CD4-positive, alpha-beta T cell treated with Interleukin-21 for 1 hour (primary cell): ENCODE data around the gene SP4.

Experiments
- DNase-seq: peaks from one replicate; pipeline ENCODE4 v3.0.0-alpha.2; 2020

SP4 gene

DNA sequence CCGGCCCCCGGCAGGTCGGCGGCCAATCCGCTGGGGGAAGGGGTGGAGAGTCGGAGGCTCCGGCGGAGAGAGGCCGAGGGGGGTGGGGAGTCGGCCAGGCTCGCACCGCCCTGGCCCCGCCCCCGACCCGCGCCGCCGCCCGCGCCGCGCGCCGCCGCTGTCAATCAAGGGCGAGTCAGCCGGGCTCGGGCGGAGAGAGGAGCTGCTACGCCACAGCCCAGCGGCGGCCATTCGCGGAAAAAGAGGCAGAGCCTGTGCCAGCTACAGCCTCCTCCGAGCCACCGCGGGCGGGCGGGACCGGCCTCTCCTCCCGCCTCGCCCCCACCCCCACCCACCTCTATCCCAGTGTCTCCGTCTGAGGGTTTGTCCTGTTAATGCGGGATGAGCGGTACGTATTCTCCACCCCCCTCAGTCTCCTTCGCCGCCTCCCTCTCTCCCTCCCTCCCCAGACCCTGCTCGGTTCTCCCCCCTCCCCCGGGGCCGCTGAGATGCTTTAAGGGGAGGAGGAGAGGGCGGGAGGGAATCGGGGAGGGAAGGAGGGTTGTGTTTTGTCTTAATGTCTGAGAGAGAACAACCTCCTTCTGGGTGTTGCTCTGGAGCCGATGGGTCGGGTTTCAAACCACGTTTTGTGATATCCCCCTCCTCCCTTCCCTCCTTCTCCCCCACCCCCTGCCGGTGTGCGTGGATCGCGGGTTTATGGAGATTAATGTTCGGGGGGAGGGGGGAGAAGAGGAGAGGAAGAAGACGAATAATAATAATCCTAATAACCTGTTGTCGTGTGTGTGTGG, at the start of gene SP4:
Gene SP4 (plus strand): TSS at position 213 of the 788 bp plus-strand sequence. CDS start 169 bp downstream, at position 382.
- peak; percentile 96 for DNase-seq

DNA sequence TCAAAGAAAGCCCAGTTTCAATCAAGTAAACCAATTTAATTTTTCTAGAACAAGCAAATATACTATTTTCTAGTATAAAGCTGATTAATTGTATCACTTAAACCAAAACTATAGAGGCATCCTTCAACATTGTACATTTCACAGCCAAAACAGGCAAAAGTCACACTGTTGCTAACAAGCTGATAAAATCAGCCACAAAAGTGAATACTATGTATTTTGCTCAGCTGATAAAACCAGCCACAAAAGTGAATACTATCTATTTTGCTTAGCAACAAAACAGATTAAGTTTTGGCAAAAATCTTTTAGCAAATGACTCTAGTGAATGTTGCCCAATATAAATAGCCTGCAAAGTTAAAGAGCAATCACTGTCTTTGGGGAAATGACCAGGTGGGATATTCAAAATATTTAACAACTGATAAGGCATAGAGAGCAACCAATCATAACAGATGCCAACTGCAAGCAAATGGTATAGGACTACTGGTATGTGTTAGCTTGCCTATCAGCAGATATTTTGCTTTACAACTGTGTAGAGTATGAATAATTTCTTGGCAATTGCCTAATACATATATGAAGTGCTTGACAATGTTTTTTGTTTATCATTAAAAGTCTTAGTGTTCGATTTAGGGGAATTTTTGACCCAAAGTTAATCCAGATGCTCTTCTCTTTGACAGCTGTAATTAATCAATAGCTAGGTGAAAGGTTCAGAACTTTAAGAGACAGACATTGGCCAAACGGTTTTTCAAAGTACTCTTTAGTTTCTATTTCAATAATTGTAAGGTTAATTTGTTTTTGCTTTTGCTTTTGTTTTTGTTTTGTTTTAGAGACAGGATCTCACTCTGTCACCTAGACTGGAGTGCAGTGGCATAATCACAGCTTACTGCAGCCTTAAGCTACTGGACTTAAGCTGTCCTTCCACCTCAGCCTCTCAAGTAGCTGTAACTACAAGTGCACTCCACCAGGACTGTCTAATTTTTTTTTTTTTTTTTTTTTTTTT, 44.4 kb upstream of the SP4 start:
- peak; percentile 39 for DNase-seq

GRCh38 chr7:21393937-21394336, 33.9 kb upstream of the SP4 start:
- no peak for DNase-seq

GRCh38 chr7:21401944-21402343, 25.9 kb upstream of the SP4 start:
- DNase-seq = no peak

- DNase-seq = no peak
These were observed 19.9 kb upstream of the SP4 start for GRCh38 chr7:21407796-21408480.

GRCh38 chr7:21408481-21408820, 19.4 kb upstream of the SP4 start:
- DNase-seq = no peak

DNA sequence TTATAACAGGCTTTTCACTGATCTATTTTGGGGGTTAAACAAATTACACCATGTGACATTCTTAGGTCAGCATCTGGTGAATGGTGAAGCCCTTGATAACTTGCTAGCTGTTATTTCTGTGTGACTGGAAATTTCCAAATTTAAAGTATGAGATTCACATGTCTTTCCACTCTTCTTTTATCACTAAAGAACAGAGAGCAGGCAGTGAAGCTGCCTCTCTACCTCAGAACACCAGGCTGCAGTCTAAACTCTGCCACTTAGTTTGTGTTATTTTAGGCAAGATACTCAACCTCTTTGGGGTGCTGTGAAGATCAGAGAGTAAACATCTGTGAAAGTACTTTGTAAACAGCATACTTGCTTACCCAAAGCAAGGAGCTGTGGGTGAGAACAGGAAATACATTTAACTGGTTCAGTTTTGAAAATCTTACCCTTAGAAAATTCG, 15.5 kb upstream of the SP4 start:
- DNase-seq = peak; percentile 38

- no peak for DNase-seq
These were observed 14.9 kb upstream of the SP4 start for GRCh38 chr7:21412957-21413356.

DNA sequence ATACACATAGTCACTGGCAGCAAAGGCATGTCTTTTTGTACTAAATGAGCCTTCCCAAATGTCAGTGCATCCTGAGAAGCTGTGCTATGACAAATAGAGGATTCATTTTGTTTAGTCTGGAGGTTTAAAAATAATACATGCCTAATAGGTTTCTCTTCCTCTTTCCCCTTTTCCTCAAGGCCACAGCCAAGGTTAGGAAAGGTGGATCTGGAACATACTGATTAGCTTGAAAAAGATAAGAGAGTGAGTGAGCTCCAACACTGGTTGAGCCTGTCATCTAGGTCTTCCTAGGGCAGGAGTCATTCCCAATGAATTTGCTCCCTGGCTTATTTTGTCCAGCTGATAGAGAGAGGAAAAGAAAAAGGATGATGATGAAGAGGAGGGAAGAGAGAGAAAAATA, 14.4 kb upstream of the SP4 start:
- DNase-seq = no peak

DNA sequence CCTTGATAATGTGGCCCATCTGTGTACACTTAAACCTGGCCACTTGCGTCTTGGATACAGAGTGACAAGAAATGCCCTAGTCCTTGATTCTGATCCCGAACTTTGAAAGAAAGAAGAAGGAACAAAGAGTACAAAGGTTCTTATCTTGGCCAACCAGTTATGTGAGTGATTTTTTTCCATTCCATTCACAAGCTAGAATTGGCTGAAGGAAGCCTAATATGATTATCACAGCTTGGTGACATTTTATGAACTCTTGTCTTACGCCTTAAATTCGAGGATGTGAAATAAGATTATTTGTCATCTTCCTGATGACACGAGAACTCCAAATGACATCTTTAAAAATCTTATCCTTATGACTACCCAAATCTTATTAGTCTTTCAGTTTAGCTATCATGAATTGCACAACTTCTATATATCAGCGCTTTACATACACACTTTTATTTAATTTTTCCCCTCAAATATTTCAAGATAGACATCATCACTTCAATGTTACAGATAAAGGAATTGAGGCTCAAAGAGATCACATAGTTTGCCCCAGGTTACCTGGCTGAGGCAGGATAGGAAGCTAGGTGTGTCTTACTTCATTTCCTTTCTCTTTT, 13.0 kb upstream of the SP4 start:
- DNase-seq = no peak

DNA sequence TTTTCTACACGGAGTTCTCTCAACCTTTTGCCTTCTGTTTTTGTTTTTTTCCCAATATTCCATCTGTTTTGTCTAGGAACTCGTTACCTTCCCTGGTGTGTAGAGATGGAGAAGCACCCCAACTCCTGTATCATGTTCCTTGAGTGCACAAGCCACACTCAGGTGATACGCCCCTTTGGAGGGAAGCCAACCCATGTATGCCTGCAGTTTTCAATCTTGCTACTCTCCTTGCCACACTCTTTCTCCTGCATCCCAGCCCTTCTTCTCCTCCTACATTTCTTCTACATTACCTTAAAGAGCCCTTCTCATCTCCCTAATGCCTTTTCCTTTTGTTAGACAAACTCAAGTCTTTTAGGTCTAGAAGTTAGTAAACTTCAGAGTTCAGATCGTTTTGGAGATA, 10.2 kb upstream of the SP4 start:
- no peak for DNase-seq

- no peak for DNase-seq
These were observed 5.1 kb upstream of the SP4 start for GRCh38 chr7:21422751-21423150.

GRCh38 chr7:21425290-21425689, 2.6 kb upstream of the SP4 start:
- DNase-seq = no peak

- DNase-seq = no peak
These were observed 1.3 kb upstream of the SP4 start for GRCh38 chr7:21426286-21427181.

DNA sequence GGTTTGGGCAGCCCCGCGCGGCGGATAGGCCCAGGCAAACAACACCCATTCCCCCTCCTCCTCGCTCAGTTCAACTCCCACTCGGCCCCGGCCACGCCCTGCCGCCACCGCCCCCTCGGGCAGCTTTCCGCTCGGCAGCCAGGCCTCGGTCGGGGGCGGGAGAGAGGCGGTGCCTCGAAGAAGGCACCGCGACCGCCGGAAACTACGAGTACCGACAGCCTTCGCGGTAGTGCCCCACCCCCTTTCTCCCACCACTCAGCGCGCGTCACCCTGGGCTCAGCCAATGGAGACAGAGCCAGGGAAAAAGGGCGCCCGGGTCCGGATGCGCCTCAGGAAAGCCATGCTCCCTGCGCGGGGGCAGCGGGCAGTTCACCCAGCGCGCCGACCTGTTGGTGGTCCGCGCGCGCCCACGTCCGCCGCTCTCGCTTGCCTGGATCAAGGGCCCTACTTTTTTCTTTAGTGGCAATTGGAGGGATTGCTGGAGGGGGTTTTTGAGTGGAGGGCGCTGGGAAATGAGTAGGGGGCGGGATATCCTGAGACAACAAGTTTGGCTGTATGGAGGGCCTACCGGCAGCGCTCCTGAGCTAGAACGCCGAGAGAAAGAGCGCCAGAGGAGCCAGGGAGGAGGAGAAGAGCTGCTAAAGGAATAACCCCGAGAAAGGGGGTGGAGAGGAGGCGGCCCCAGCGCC, 557 bp upstream of the SP4 start:
- DNase-seq = peak; percentile 99

DNA sequence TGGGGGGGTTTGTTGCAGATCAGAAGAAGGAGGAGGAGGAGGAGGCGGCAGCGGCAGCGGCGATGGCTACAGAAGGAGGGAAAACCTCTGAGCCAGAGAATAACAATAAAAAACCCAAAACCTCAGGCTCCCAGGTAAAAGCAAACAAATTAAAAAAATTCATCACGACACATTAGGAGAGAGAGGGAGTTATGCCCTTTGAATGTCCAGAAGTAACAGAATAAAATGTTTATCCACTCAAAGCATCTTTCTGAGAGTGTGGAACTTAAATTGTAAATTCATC, 717 bp downstream of the SP4 start:
- no peak for DNase-seq

- DNase-seq = no peak
These were observed 1.1 kb downstream of the SP4 start for GRCh38 chr7:21429021-21429420.

GRCh38 chr7:21429786-21430574, 2.1 kb downstream of the SP4 start:
- DNase-seq = no peak

GRCh38 chr7:21430575-21430954, 2.7 kb downstream of the SP4 start:
- DNase-seq = no peak

DNA sequence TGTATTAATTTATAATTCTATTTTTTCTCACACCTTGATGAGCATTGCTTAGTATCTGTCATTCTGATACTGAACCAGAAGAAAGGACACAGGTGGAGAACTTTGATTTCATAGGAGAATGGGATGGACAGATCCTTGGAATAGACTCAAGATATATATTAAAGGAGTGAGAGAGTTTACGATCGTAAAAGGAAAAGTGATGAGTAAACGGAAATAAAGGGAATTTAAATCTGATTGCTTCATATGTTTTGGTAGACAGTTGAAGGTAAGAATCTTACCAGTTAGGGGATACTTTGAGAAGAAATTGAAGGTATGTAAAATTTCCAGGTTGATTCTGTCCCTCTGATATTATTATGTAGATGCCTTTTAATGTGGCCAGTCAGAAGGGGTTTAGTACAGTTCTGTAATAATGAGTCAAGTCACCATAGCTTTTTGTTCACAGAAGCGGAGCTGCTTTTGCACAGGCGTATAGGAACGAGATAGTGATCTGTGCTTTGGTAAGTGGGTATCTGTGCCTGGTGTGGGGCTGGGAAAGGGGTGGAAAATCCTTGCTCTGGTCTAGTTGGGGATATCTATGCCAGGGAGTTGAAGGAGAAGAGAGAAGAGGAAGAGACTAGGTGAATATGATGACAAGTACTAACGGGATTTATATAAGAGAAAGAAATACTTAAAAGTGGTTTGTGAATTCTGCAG, 15.4 kb downstream of the SP4 start:
- no peak for DNase-seq
